Endothelial cell of hepatic sinusoid (primary cell): ENCODE data around the gene ZNG1A.
"Not testable (repeated sequence)": the region's sequence is repeated elsewhere in the genome, so short reads cannot be mapped to it uniquely, and the experiment has no call there.

Experiments
- in situ Hi-C: cut with HindIII; loops from 2 replicates; pipeline ENCODE4 v1.10.0; 2017; ENCODE audit warnings: low sequenced_read_pairs

ZNG1A gene

GRCh38 chr9:98775-99174, 80.1 kb downstream of the ZNG1A start:
- in situ Hi-C loops, result not testable (repeated sequence)

GRCh38 chr9:94992-95391, 83.9 kb downstream of the ZNG1A start:
- in situ Hi-C loops, result not testable (repeated sequence)

GRCh38 chr9:94323-94722, 84.5 kb downstream of the ZNG1A start:
- in situ Hi-C loops, result not testable (repeated sequence)

- in situ Hi-C loops, result not testable (repeated sequence)
These were observed 84.9 kb downstream of the ZNG1A start for GRCh38 chr9:93909-94308.

GRCh38 chr9:90851-91250, 88.0 kb downstream of the ZNG1A start:
- in situ Hi-C loops, result not testable (repeated sequence)

GRCh38 chr9:88396-89037, 90.3 kb downstream of the ZNG1A start:
- in situ Hi-C loops, result not testable (repeated sequence)

GRCh38 chr9:87860-88259, 91.0 kb downstream of the ZNG1A start:
- in situ Hi-C loops, result not testable (repeated sequence)

- in situ Hi-C loops, result not testable (repeated sequence)
These were observed 91.8 kb downstream of the ZNG1A start for GRCh38 chr9:87105-87504.

GRCh38 chr9:86697-87096, 92.2 kb downstream of the ZNG1A start:
- in situ Hi-C loops, result not testable (repeated sequence)

- in situ Hi-C loops, result not testable (repeated sequence)
These were observed 95.7 kb downstream of the ZNG1A start for GRCh38 chr9:82932-83689.

- in situ Hi-C loops, result not testable (repeated sequence)
These were observed 100.5 kb downstream of the ZNG1A start for GRCh38 chr9:78333-78732.

- in situ Hi-C loops, result not testable (repeated sequence)
These were observed 102.5 kb downstream of the ZNG1A start for GRCh38 chr9:76389-76788.

- in situ Hi-C loops, result not testable (repeated sequence)
These were observed 104.8 kb downstream of the ZNG1A start for GRCh38 chr9:73900-74525.

- in situ Hi-C loops, result not testable (repeated sequence)
These were observed 105.6 kb downstream of the ZNG1A start for GRCh38 chr9:73076-73899.
